ENCODE measurements around the gene DAPK1.

The DAPK1 gene

GRCh38 chr9:87685441-87685840, 187.8 kb downstream of the DAPK1 start:
- peaks cover 0 to 4% (median 0%) of the 10 kb centered on the region in 3 donors for H3K36me3 ChIP-seq

GRCh38 chr9:87685871-87686519, 188.3 kb downstream of the DAPK1 start:
- intact Hi-C loops (cut with DNase I; ENCODE audit: low total_unique reads) = loop anchor here (10.0 kb wide), 1 partner anchor 349 kb away; no protein-coding TSS in a partner anchor
- Histone ChIP-seq H3K4me3 (no peak overlapping the region), H3K27ac (no peak overlapping the region), H3K4me1 (peaks cover 0 to 6% (median 3%) of the 10 kb centered on the region in 4 donors), H3K9me3 (no peaks in the 10 kb centered on the region), H3K36me3 (peaks cover 0 to 4% (median 0%) of the 10 kb centered on the region in 3 donors), H3K27me3 (no peaks in the 10 kb centered on the region)
- no peak for TF ChIP-seq CTCF (IDR thresholded peaks at IDR 0.05)
- peak in 1 of 2 donors; percentile 42 for DNase-seq

More at GRCh38 chr9:87685441-87685840, 187.8 kb downstream of the DAPK1 start:
- no peaks in the 10 kb centered on the region for H3K27me3 ChIP-seq
- H3K4me3 ChIP-seq = no peak overlapping the region
- no peak for TF ChIP-seq CTCF (IDR thresholded peaks at IDR 0.05)
- no peak for DNase-seq
- H3K27ac ChIP-seq = no peak overlapping the region
- H3K4me1 ChIP-seq = peaks cover 0 to 6% (median 3%) of the 10 kb centered on the region in 4 donors
- intact Hi-C loops (cut with DNase I; ENCODE audit: low total_unique reads) = loop anchor here (10.0 kb wide), 1 partner anchor 349 kb away; no protein-coding TSS in a partner anchor
- no peaks in the 10 kb centered on the region for H3K9me3 ChIP-seq

- intact Hi-C loops (cut with DNase I; ENCODE audit: low total_unique reads) = loop anchor here (10.0 kb wide), 1 partner anchor 348 kb away; no protein-coding TSS in a partner anchor
- DNase-seq = no peak
- H3K9me3 ChIP-seq = no peaks in the 10 kb centered on the region
- no peaks in the 10 kb centered on the region for H3K27me3 ChIP-seq
- H3K4me3 ChIP-seq = no peak overlapping the region
- H3K27ac ChIP-seq = no peak overlapping the region
- peaks cover 0 to 4% (median 0%) of the 10 kb centered on the region in 3 donors for H3K36me3 ChIP-seq
- no peak for TF ChIP-seq CTCF (IDR thresholded peaks at IDR 0.05)
- peaks cover 0 to 6% (median 3%) of the 10 kb centered on the region in 4 donors for H3K4me1 ChIP-seq
These were observed 188.9 kb downstream of the DAPK1 start for GRCh38 chr9:87686520-87687090.

- no peak for DNase-seq
- H3K4me1 ChIP-seq = peaks cover 0 to 6% (median 3%) of the 10 kb centered on the region in 4 donors
- intact Hi-C loops (cut with DNase I; ENCODE audit: low total_unique reads) = loop anchor here (10.0 kb wide), 1 partner anchor 348 kb away; no protein-coding TSS in a partner anchor
- H3K27me3 ChIP-seq = no peaks in the 10 kb centered on the region
- no peak overlapping the region for H3K4me3 ChIP-seq
- H3K36me3 ChIP-seq = peaks cover 0 to 4% (median 0%) of the 10 kb centered on the region in 3 donors
- no peak for TF ChIP-seq CTCF (IDR thresholded peaks at IDR 0.05)
- H3K9me3 ChIP-seq = no peaks in the 10 kb centered on the region
- H3K27ac ChIP-seq = no peak overlapping the region
These were observed 189.5 kb downstream of the DAPK1 start for GRCh38 chr9:87687207-87687606.

GRCh38 chr9:87694236-87694755, 196.6 kb downstream of the DAPK1 start:
- DNase-seq = no peak
- no peaks in the 10 kb centered on the region for H3K4me1 ChIP-seq
- no peaks in the 10 kb centered on the region for H3K27me3 ChIP-seq
- peaks cover 0 to 4% (median 2%) of the 10 kb centered on the region in 3 donors for H3K9me3 ChIP-seq
- H3K27ac ChIP-seq = no peak overlapping the region
- H3K4me3 ChIP-seq = no peak overlapping the region
- intact Hi-C loops (cut with DNase I; ENCODE audit: low total_unique reads) = loop anchor here (10.0 kb wide), 1 partner anchor 51 kb away; no protein-coding TSS in a partner anchor
- peaks cover 0 to 10% (median 0%) of the 10 kb centered on the region in 3 donors for H3K36me3 ChIP-seq
- no peak for TF ChIP-seq CTCF (IDR thresholded peaks at IDR 0.05)

Data from tibial artery (tissue), 4 donors.